Skeletal muscle cell (primary cell): ENCODE measurements around the gene CREBBP.

Experiments
- DNase-seq: peaks from one replicate; pipeline ENCODE4 v3.0.0-alpha.2; 2010; ENCODE audit warnings: low read depth
- H3K4me3 ChIP-seq: 2 replicates; pipeline ENCODE4 v1.5.1; 2011; ENCODE audit warnings: low read depth, mild to moderate bottlenecking, control low read depth, low read length, moderate library complexity

CREBBP gene

GRCh38 chr16:3804426-3805016 lies 76.0 kb downstream of the CREBBP start:
- H3K4me3 ChIP-seq = no peak overlapping the region
- no peak for DNase-seq

DNA sequence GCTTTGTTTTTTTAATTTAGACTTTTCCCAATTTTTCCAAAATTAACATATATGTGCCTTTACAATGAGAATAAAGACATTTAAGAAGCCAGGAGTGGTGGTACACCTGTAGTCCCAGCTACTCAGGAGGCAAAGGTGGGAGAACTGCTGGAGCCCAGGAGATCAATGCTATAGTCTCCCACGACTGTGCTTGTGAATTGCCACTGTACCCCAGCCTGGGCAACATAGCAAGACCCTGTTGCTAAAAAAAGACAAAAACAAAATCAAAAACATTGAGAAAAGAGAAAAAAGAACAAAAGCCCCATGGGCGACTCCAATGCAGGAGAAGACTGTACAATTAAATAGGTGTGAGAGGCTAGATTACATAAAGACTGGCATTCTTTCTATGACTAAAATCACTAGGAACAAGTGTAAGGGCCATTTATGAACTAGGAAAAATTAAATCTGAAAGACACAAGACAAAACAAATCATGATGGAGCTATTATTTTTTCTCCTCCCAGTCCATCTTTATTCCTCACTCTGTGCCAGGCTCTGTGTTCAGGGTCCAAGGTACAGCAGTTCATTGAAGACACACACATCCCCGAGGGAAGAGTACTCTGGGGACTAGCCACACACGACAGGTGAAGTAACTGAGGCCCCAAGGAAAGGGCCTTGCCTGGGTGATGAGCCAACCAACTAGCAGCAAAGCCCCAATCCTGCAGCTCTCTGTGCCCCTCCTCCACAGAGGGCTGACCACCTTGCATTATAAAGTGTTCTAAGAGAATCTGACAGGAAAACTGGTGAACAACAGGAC lies 79.8 kb downstream of the CREBBP start:
- no peak for DNase-seq
- H3K4me3 ChIP-seq = no peak overlapping the region

GRCh38 chr16:3800019-3800418 lies 80.5 kb downstream of the CREBBP start:
- no peak overlapping the region for H3K4me3 ChIP-seq
- no peak for DNase-seq

DNA sequence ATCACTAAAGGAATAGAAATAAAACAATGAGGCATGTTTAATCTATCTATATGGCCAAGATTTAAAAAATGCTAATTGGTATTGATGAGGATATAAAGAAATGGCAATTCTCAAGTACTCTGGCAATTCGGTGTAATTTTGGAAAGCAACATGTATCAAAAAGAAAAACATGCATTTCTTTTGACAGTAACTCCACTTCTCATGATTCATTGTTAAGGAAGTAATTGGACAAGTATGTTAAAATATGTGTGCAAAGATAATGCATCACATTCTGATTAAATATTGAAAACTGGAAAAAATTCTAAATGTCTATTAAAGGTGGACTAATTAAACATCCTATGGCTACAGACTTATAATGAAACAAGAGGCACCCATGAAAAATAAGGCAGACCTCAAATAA lies 81.2 kb downstream of the CREBBP start:
- H3K4me3 ChIP-seq = no peak overlapping the region
- DNase-seq = no peak

DNA sequence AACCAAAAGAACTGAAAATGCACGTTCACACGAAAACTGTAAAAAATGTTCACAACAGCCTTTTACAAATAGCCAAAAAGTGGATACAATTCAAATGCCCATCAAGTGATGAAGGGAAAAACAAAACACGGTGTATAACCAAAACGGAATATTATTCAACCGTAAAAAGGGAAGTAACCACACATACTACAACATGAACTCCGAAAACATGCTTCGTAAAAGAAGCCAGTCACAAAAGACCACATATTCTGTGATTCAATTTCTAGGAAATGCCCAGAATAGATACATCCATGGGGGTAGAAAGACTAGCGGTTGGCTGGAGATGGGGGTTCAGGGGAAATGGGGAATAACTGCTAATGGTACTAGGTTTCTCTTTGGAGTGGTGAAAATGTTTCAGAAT lies 81.7 kb downstream of the CREBBP start:
- DNase-seq = no peak
- no peak overlapping the region for H3K4me3 ChIP-seq

GRCh38 chr16:3797904-3798811 lies 82.4 kb downstream of the CREBBP start:
- no peak for DNase-seq
- no peak overlapping the region for H3K4me3 ChIP-seq

DNA sequence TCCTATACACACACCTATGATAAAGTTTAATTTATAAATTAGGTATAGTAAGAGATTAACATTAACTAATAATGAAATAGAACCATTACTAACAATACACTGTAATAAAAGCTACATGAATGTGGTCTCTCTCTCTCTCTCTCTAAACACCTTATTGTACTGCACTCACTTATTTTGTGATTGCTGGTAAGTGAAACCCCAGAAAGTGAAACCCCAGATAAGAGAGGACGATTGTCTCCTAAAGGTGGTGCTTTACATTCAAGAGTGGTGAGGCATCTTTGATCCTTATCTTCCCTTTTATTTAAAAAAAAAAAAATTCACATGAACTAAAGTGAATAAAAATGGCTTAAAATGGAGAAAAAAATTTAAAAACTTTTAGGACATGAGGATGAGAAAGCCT lies 83.0 kb downstream of the CREBBP start:
- DNase-seq = no peak
- no peak overlapping the region for H3K4me3 ChIP-seq

- no peak overlapping the region for H3K4me3 ChIP-seq
Measured at GRCh38 chr16:3793161-3793576, 87.3 kb downstream of the CREBBP start.

DNA sequence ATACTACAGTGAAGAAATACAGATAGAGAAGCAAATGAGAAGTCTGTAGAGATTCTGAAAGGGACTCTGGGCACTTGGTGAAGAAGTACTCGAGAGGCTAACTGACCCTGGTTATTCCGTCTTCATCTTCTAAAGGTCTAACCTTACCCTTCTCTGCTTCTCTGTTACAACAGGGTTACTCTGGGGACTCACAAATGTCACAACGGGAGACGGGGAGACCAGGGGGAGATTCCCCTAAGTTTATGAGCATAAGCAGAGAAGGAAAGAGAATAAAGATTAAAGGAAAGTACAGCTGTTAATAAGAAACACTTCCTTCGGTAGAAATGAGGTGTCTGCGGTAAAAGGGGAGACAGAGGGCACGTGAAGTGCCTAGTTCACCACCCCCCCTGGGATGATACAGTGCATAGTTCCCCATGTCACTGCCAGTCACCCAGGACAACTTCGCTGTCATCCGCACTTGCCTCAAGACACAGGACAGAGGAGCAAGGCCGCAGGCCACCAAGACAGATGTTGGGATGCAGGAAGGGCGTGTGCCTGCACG lies 88.0 kb downstream of the CREBBP start:
- no peak overlapping the region for H3K4me3 ChIP-seq
- no peak for DNase-seq

More at GRCh38 chr16:3793161-3793576, 87.3 kb downstream of the CREBBP start:
- no peak for DNase-seq

DNA sequence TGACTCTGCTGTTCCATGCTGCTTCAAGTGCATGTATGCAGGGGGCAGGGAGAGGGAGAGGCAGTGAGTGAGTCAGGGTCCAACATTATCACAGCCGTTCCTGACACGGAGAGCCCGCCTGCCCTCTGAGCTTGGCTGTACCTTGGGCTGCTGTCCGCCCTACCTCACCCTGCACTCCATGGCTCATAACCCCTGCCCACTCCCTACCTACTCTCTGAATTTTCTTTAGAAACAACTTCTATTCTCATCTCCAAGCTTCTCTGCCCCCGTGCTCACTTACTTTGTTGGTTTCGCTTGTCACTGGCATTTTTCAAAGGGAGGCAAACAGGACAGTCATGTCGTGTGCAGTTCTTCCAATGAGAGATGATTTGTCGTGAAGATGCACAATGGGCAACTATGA lies 88.8 kb downstream of the CREBBP start:
- no peak overlapping the region for H3K4me3 ChIP-seq
- no peak for DNase-seq

- no peak for DNase-seq
- H3K4me3 ChIP-seq = no peak overlapping the region
Measured at GRCh38 chr16:3789375-3790099, 91.0 kb downstream of the CREBBP start.

DNA sequence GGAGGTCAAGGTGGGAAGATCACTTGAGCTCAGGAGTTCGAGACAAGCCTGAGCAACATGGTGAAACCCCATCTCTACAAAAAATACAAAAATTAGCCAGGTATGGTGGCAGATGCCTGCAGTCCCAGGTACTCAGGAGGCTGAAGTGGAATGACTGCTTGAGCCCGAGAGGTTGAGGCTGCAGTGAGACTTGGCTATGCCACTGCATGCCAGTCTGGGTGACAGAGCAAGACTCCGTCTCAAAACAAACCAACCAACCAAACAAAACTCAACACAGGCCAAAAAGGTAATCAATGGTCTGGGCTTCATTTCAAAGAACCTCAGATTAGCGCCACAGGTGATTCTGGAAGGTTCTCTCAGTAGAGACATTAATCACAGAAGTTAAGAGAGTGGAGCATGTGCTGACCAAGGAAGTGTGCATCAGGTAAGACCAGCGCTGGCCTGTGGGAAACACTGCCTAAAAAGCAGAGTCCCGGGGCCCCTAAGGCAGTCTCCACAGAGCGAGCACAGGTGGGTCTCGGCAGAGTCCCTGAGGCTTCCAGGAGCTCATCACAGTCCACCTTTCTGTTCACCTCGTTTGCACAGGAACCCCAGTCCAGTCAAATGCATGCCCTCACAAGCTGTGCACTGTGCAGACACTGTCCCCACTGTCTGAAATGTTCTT lies 91.7 kb downstream of the CREBBP start:
- DNase-seq = no peak
- no peak overlapping the region for H3K4me3 ChIP-seq

- no peak for DNase-seq
- no peak overlapping the region for H3K4me3 ChIP-seq
Measured at GRCh38 chr16:3787924-3788661, 92.4 kb downstream of the CREBBP start.

GRCh38 chr16:3785413-3785812 lies 95.1 kb downstream of the CREBBP start:
- DNase-seq = no peak
- H3K4me3 ChIP-seq = no peak overlapping the region

- no peak for DNase-seq
- H3K4me3 ChIP-seq = no peak overlapping the region
Measured at GRCh38 chr16:3783516-3783915, 97.0 kb downstream of the CREBBP start.

GRCh38 chr16:3782566-3782965 lies 97.9 kb downstream of the CREBBP start:
- H3K4me3 ChIP-seq = no peak overlapping the region
- no peak for DNase-seq

GRCh38 chr16:3781421-3781820 lies 99.1 kb downstream of the CREBBP start:
- DNase-seq = no peak
- no peak overlapping the region for H3K4me3 ChIP-seq

- DNase-seq = no peak
- no peak overlapping the region for H3K4me3 ChIP-seq
Measured at GRCh38 chr16:3780570-3780969, 99.9 kb downstream of the CREBBP start.
